Measurements from ENCODE around the gene HYAL3. TPM values are rescaled to one million over a fixed set of nuclear protein-coding genes. Genes with fewer than 3 reads are reported as not detected.
A peak's percentile ranks its signal among the peaks of the same experiment; 100 is the strongest.
"Not testable (repeated sequence)": the region's sequence is repeated elsewhere in the genome, so short reads cannot be mapped to it uniquely, and the experiment has no call there.

Gene HYAL3
- total RNA-seq, 1 experiment from 2014 or later: 3.1 TPM

DNA sequence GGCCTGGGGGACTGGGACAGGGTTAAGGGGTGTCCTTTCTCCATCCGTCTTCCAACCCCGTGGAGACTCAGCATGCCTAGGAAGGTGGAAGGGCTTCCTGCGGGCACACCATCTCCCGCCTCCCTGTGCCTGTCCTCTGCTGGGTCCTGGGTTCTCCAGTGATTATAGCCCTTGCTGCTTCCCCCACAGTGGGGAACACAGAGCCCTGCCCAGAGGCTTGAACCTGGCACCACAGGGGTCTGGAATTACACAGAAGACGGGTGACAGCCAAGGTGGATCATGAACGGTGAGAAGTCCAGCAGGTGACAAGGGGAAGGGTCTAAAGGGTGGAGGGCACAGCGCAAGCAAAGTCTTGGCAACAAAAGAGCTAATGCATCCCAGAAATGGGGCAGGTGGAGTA is 36.4 kb downstream of the HYAL3 start:
- H3K9me3 ChIP-seq (replicated peaks): no peaks in the 10 kb centered on the region
- H3K27ac ChIP-seq: no peak overlapping the region
- H3K4me1 ChIP-seq (replicated peaks): peaks cover 50% of the 10 kb centered on the region
- no peak overlapping the region for H3K4me3 ChIP-seq
- DNase-seq (ENCODE audit: low read depth in 1 of 2, low spot score in 2 of 2): no peak
- peaks cover 25% of the 10 kb centered on the region for H3K36me3 ChIP-seq
- H3K27me3 ChIP-seq (replicated peaks): no peaks in the 10 kb centered on the region

DNA sequence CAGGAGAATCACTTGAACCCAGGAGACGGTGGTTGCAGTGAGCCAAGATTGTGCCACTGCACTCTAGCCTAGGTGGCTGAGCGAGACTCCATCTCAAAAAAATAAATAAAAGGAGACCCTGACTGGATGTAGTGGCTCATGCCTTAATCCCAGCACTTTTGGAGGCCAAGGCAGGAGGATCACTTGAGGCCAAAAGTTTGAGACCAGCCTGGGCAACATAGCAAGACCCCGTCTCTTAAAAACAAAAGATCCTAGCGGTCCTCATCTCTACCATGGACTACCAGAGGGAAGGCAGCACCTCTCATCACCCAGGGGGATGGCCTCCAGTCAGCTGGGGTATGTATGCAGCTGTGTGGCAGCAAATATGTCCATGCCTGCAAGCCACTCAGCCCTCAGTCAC is 37.0 kb downstream of the HYAL3 start:
- not testable (repeated sequence) for H3K4me3 ChIP-seq; H3K9me3 ChIP-seq (replicated peaks); H3K27ac ChIP-seq; H3K27me3 ChIP-seq (replicated peaks); DNase-seq (ENCODE audit: low read depth in 1 of 2, low spot score in 2 of 2)
- Histone ChIP-seq H3K4me1 (replicated peaks) (peaks cover 44% of the 10 kb centered on the region), H3K36me3 (peaks cover 29% of the 10 kb centered on the region)

DNA sequence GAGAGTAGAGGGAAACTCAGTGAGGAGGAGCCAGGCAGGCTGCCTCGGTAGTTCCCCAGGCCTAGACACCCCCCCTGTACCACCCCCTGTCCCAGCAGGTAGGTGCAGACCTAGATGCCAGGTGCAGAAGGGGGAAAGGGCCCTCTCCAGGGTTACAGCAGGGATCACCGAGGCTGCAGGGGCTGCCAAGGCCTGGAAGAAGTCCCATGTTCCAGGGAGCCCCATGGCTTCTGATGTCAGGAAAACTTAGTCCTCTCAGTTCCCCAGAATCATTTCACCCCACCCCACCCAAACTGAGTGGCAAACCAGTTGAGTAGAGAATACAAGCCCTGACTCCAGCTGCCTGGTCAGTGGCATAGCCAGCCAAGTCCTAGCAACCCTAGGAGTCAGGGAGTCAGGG is 37.7 kb downstream of the HYAL3 start:
- Histone ChIP-seq H3K4me1 (replicated peaks) (peaks cover 43% of the 10 kb centered on the region), H3K27ac (no peak overlapping the region)

DNA sequence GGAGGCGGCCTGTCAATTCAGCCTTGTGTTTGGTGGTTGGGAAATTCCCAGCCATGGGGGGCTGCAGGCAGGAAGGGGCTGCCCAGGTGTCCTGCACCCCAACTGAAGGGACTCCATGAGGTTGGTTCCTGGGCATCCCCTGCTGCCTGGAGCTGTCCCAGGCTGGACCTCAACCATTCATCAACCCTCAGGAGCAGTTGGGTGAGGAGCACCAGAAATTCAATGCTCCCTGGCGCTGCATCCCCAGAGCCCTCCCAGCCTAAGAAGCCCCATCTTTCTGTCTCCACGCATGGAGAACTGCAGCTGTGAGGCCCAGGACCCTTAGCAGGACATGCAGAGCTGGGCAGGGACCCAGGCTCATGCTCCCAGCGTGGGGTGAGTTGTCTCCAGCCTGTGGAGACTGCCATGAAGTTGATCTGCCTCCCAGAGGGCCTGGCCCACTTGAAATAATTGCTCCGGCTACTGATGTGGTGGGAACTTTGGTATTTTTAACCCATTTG is 38.2 kb downstream of the HYAL3 start:
- H3K4me3 ChIP-seq: peak overlapping the region; percentile 41
- peaks cover 40% of the 10 kb centered on the region for H3K36me3 ChIP-seq
- peak overlapping the region; percentile 93 for H3K27ac ChIP-seq
- H3K9me3 ChIP-seq (replicated peaks): no peaks in the 10 kb centered on the region
- DNase-seq (ENCODE audit: low read depth in 1 of 2, low spot score in 2 of 2): no peak
- no peaks in the 10 kb centered on the region for H3K27me3 ChIP-seq (replicated peaks)
- peaks cover 43% of the 10 kb centered on the region for H3K4me1 ChIP-seq (replicated peaks)

More for the DNA sequence above, 37.7 kb downstream of the HYAL3 start:
- DNase-seq (ENCODE audit: low read depth in 1 of 2, low spot score in 2 of 2): no peak
- Histone ChIP-seq H3K4me3 (no peak overlapping the region), H3K27me3 (replicated peaks) (no peaks in the 10 kb centered on the region), H3K9me3 (replicated peaks) (no peaks in the 10 kb centered on the region), H3K36me3 (peaks cover 36% of the 10 kb centered on the region)

DNA sequence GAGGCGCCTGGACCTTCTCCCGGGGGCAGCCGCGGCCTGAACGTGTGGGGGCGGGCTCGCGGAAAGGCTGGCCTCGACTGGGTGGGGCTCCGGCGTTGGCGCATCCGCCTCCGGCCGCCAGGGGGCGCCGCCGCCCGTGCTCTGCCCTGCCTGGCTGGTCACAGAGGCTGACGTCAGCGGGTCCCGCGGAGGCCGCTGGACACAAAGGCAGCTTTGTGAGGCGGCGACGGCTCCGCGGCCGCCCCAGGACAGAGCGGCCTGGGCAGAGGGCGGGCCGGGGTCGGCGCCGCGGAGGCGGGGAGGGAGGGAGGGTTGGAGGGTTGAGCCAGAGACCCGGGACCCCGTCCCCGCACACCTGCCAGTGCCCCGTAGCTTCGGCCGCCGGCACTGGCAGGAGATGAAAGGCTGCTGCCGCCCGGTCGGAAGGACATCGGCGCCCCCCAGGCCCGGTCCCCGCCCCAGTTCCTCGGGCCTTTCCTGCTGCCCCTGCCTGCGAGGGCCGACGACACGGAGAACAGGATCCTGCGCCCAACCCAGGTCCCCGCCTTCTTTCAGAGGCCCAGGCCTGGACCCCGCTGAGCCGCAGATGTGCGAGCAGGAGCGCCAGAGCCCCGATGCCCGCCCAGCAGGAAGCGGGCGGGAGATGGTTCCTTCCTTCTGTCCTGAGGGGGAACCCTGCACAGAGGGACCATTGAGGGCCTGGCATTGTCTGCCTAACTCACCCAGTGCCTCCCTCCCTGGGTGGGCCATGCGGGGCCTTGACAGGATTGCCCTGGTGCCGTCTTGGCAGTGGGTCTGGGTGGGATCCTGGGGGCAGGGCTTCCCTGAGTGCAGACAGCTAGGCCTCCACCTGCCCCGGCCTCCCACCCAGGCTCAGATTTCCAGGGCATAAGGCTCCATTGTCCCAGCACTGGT is 38.9 kb downstream of the HYAL3 start:
- H3K4me1 ChIP-seq (replicated peaks): peaks cover 38% of the 10 kb centered on the region
- peaks cover 45% of the 10 kb centered on the region for H3K36me3 ChIP-seq
- H3K27me3 ChIP-seq (replicated peaks): no peaks in the 10 kb centered on the region
- H3K9me3 ChIP-seq (replicated peaks): no peaks in the 10 kb centered on the region
- peak overlapping the region; percentile 93 for H3K27ac ChIP-seq
- peak; percentile 82 to 92 for DNase-seq (ENCODE audit: low read depth in 1 of 2, low spot score in 2 of 2)
- H3K4me3 ChIP-seq: peak overlapping the region; percentile 41

DNA sequence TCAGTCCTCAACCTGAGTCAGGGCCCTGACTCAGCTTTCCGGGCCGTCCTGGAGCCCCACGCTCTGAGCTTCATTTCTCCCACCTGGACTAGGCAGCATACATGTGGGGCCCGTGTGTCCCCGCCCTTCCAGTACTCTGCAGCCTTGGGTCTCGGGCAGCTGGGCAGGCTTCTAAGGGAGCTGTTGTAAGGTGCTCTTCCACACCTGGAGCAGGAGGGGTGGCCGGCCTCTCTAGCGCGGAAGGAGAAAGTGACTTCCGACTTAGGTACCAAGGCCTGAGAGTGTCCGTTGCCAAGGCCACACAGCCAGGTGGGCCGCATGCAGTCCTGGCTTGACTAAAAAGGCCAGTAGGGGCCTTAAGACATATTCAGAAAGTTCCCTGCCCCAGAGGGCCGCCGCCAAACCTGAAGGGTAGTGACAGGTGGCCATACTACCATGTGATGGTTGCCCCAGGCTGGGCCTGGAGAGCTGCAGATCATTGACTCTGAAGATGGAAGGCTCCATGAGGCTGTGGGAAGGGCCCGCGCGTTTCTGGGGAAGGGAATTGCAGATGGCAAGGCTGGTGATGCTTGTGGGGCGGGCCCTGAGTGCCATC is 39.7 kb downstream of the HYAL3 start:
- no peak overlapping the region; the same call in 1 of the 2 replicates for H3K4me3 ChIP-seq
- H3K27me3 ChIP-seq (replicated peaks): no peaks in the 10 kb centered on the region
- no peak for DNase-seq (ENCODE audit: low read depth in 1 of 2, low spot score in 2 of 2)
- H3K4me1 ChIP-seq (replicated peaks): peaks cover 30% of the 10 kb centered on the region
- no peak overlapping the region for H3K27ac ChIP-seq
- H3K9me3 ChIP-seq (replicated peaks): no peaks in the 10 kb centered on the region
- peaks cover 52% of the 10 kb centered on the region for H3K36me3 ChIP-seq

DNA sequence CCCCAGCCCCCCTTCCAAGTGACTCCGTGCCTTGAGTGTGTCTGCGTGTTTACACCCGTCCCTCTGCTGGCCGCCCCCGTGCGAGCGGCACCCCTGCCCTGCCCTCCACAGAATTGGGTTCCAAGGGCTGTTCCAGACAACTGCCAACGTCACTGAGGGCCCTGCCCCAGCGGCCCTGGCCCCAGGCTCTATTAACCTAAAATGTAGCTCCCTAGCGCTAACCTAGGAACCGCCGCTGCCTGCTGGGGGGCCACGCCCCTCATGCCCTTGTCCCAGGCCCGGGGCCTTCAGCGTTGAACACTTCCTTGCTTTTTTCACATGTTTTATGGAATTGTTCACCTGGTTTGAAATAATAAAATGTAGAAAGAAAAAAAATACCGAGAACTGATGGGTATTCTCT is 40.2 kb downstream of the HYAL3 start:
- peaks cover 56% of the 10 kb centered on the region for H3K36me3 ChIP-seq
- H3K9me3 ChIP-seq (replicated peaks): no peaks in the 10 kb centered on the region
- no peak for DNase-seq (ENCODE audit: low read depth in 1 of 2, low spot score in 2 of 2)
- peaks cover 25% of the 10 kb centered on the region for H3K4me1 ChIP-seq (replicated peaks)
- H3K4me3 ChIP-seq: no peak overlapping the region
- H3K27me3 ChIP-seq (replicated peaks): no peaks in the 10 kb centered on the region
- no peak overlapping the region for H3K27ac ChIP-seq

DNA sequence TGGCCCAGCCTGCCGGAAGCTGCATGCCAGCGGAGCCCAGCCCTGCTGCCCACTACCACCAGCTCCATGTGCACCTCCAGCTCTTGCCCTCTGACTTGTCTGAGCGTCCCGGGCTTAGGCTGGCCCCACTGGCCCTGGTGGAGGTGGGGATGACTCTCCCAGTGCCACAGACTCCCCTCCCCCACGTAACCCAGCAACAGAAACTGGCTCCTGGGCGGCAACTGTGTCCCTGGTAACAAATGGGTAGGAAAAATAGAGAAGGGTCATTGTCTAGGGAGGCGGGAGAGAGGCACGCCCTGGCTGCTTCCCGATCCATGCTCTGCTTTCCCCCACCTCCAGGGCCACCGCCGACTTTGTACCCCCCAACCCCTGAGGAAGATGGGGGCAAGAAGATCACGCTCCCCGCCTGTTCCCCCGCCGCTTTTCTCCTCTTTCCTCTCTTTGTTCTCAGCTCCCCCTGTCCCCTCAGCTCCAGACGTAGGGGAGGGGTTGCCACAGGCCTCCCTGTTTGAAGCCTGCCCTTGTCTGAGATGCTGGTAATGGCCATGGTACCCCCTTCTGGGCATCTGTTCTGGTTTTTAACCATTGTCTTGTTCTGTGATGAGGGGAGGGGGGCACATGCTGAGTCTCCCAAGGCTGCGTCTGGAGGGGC is 41.0 kb downstream of the HYAL3 start:
- Histone ChIP-seq H3K27me3 (replicated peaks) (no peaks in the 10 kb centered on the region), H3K4me1 (replicated peaks) (peaks cover 19% of the 10 kb centered on the region), H3K4me3 (no peak overlapping the region), H3K27ac (no peak overlapping the region), H3K36me3 (peaks cover 64% of the 10 kb centered on the region), H3K9me3 (replicated peaks) (no peaks in the 10 kb centered on the region)
- no peak for DNase-seq (ENCODE audit: low read depth in 1 of 2, low spot score in 2 of 2)

DNA sequence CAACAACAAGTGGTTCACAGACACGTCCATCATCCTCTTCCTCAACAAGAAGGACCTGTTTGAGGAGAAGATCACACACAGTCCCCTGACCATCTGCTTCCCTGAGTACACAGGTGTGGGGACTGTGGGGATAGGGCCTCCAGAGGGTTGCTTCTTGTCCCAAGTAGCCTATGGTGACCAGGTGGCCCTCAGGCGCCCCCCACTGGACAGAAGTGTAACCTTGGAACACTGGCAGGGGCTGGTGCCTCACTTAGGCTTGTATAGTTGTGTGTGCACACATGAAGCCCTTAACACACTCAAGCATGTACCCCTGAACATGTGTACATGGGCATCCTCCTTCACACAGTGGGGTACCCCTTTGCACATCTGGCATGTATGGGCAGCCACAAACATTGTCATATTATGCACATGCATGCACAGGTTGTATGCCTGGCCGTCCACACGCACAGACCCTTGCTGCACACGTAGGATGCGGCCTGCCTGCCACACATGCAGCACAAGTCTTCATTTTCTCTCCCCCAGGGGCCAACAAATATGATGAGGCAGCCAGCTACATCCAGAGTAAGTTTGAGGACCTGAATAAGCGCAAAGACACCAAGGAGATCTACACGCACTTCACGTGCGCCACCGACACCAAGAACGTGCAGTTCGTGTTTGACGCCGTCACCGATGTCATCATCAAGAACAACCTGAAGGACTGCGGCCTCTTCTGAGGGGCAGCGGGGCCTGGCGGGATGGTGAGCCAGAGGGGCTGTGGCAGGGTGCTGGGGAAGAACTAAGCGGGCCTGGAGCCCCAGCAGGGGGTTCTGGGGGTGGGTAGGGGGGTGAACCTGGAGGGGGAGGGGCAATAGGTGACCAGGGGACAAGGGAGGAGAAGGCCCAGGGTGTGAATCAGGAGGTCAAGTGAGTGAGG is 42.0 kb downstream of the HYAL3 start:
- Histone ChIP-seq H3K4me3 (no peak overlapping the region), H3K36me3 (peaks cover 74% of the 10 kb centered on the region), H3K4me1 (replicated peaks) (peaks cover 19% of the 10 kb centered on the region), H3K27ac (no peak overlapping the region), H3K27me3 (replicated peaks) (no peaks in the 10 kb centered on the region), H3K9me3 (replicated peaks) (no peaks in the 10 kb centered on the region)
- DNase-seq (ENCODE audit: low read depth in 1 of 2, low spot score in 2 of 2): no peak

DNA sequence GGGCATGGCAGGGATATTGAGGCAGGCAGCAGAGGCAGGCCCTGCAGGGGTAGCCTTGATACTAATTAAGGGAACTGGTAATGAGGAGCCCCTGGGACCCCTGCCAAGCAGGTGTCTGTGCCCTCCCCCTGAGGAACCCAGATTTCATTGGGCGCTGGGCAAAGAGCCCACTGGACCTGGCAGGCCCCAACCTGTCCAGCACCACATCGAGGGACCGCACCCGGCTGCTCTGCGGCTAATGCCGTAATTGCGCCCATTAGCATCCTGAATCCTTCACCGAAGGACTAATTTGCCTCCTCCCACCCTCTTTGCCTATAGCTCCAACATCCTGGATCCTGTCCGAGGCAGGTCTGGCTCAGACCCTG is 44.0 kb downstream of the HYAL3 start:
- H3K4me1 ChIP-seq (replicated peaks): peaks cover 14% of the 10 kb centered on the region
- peaks cover 86% of the 10 kb centered on the region for H3K36me3 ChIP-seq
- DNase-seq (ENCODE audit: low read depth in 1 of 2, low spot score in 2 of 2): no peak
- H3K9me3 ChIP-seq (replicated peaks): no peaks in the 10 kb centered on the region
- H3K27me3 ChIP-seq (replicated peaks): no peaks in the 10 kb centered on the region
- no peak overlapping the region for H3K27ac ChIP-seq
- no peak overlapping the region for H3K4me3 ChIP-seq

DNA sequence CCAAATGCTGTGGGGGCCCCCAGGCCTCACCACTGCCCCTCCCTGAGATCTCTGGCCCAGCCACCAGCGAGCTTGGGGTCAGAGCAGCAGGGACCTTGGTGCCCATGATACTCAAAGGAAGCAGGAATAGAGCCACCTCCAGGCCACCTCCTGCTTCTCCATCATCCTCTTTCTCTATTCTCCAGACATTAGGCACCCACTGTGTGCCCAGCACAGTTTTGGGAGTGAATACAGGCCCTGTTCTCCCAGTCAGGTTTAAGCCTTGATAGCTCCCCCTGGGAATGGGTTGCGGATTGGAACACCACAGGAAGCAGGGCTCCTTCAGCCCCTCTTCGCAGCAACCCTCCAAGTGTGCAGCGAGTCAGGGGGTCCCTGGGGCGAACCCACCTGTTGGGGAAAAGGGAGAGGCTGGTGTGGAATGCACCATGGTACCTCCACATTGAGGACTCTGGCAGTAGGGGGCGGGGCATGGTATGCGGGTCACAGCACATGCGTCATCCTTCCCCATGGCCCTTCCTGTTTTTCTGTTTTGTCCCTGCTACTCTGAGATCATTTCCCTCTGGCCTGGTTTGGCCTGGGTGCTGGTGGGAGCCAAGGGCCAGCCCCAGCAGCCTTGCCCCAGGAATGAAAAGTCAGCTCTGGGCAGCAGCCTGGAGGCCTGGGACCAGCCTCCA is 44.5 kb downstream of the HYAL3 start:
- Histone ChIP-seq H3K4me3 (no peak overlapping the region), H3K9me3 (replicated peaks) (no peaks in the 10 kb centered on the region), H3K36me3 (peaks cover 91% of the 10 kb centered on the region), H3K4me1 (replicated peaks) (peaks cover 9% of the 10 kb centered on the region), H3K27me3 (replicated peaks) (no peaks in the 10 kb centered on the region), H3K27ac (no peak overlapping the region)
- DNase-seq (ENCODE audit: low read depth in 1 of 2, low spot score in 2 of 2): no peak

DNA sequence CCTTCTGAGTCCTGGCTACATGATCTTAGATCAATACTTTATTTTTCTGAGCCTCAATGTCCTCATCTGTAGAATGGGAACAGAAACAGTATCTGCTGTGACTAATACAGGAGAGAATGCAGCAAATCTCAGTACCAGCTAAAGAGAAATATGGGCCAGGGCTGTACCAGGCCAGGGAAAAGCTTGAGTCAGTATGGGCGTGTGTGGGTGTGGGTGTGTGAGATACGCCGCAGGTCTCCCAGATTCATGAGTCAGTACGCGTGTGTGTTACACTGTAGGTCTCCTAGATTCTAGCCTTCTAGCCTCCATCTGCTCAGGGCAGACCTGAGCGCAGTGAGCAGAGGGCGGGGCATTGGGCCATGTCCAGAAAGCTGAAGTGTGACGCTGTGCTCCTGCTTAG is 48.0 kb downstream of the HYAL3 start:
- Histone ChIP-seq H3K9me3 (replicated peaks) (no peaks in the 10 kb centered on the region), H3K4me1 (replicated peaks) (peaks cover 38% of the 10 kb centered on the region), H3K36me3 (peaks cover 87% of the 10 kb centered on the region), H3K4me3 (no peak overlapping the region), H3K27ac (no peak overlapping the region), H3K27me3 (replicated peaks) (no peaks in the 10 kb centered on the region)
- no peak for DNase-seq (ENCODE audit: low read depth in 1 of 2, low spot score in 2 of 2)

DNA sequence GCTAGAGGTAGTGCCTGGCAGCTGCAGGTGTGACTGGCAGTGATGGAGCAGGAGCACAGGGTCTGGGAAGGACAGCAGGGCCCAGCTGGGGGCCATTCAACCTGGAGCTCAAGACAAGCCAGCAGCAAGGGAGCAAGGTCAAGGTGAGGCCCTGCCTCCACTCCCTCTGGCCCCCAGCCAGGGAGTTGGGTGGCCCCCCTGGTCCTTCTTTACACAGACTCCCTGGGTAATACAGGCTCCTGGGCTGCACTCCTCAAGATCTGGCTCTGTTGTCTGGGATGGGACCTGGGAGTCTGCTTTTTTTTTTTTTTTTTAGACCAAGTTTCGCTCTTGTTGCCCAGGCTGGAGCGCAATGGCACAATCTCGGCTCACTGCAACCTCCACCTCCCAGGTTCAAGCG is 48.7 kb downstream of the HYAL3 start:
- DNase-seq (ENCODE audit: low read depth in 1 of 2, low spot score in 2 of 2): no peak
- peaks cover 85% of the 10 kb centered on the region for H3K36me3 ChIP-seq
- no peaks in the 10 kb centered on the region for H3K9me3 ChIP-seq (replicated peaks)
- peaks cover 45% of the 10 kb centered on the region for H3K4me1 ChIP-seq (replicated peaks)
- H3K4me3 ChIP-seq: no peak overlapping the region
- H3K27ac ChIP-seq: no peak overlapping the region
- H3K27me3 ChIP-seq (replicated peaks): no peaks in the 10 kb centered on the region
